ENCODE results near the gene TRIB2. TPM values are rescaled to one million over a fixed set of nuclear protein-coding genes. Genes with fewer than 3 reads are reported as not detected.

Gene TRIB2
- total RNA-seq, 1 experiment from 2014 or later, result 6.2 TPM

DNA sequence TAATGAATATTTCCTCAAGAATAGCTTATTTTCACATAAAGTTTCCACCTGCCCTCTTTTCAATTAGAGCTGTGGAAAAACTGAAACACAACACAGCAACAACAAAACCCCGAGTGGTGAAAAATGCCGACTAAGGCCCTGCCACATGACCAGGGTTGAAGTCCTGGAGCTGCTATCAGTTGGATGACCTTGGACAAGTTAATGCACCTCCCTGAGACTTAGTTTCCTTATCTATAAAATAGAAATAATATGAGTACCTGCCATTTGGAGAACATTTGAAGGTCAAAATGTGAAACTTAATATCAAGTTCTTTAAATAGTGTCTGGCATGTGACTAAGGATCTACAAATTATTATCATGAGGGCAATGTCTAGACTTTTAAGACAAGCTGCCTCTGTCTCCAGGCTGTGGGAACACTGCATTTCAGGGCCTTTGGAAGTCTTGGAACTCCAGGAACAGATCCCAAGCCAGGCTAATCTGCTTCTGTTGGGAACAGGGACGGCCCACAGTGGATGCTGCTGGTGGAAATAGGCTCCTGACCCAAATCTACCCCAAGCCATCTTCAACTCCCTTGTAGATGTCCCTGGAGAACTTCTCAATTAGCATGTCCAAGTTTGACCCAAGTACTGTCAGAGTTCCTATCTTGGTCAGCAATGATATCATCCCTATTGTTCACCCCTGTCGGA, 42.0 kb upstream of the TRIB2 start:
- no peaks in the 10 kb centered on the region for H3K9me3 Mint-ChIP-seq (ENCODE audit: low read depth, unreplicated experiment)
- BruUV-seq (replicated peaks), result no TSS peak
- H3K27ac Mint-ChIP-seq (ENCODE audit: unreplicated experiment), result peak overlapping the region; percentile 59
- peaks cover 20% of the 10 kb centered on the region for H3K4me1 Mint-ChIP-seq (ENCODE audit: low read depth, unreplicated experiment)
- intact Hi-C loops (cut with micrococcal nuclease; ENCODE audit: unreplicated experiment), result loop anchor here (1.0 to 5.0 kb wide), 2 partner anchors 41 to 258 kb away; no protein-coding TSS in a partner anchor
- H3K4me3 Mint-ChIP-seq (ENCODE audit: low read depth, unreplicated experiment), result peak overlapping the region; percentile 36
- TF ChIP-seq, protein P1, sequence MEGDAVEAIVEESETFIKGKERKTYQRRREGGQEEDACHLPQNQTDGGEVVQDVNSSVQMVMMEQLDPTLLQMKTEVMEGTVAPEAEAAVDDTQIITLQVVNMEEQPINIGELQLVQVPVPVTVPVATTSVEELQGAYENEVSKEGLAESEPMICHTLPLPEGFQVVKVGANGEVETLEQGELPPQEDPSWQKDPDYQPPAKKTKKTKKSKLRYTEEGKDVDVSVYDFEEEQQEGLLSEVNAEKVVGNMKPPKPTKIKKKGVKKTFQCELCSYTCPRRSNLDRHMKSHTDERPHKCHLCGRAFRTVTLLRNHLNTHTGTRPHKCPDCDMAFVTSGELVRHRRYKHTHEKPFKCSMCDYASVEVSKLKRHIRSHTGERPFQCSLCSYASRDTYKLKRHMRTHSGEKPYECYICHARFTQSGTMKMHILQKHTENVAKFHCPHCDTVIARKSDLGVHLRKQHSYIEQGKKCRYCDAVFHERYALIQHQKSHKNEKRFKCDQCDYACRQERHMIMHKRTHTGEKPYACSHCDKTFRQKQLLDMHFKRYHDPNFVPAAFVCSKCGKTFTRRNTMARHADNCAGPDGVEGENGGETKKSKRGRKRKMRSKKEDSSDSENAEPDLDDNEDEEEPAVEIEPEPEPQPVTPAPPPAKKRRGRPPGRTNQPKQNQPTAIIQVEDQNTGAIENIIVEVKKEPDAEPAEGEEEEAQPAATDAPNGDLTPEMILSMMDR (IDR thresholded peaks at IDR 0.05; ENCODE audit: unreplicated experiment), result no peak
- H3K36me3 Mint-ChIP-seq (ENCODE audit: insufficient read depth, unreplicated experiment), result no peaks in the 10 kb centered on the region
- no peaks in the 10 kb centered on the region for H3K27me3 Mint-ChIP-seq (ENCODE audit: unreplicated experiment)
- CTCF ChIA-PET, result interaction anchor here (0.6 to 1.5 kb wide), 6 partner anchors 9 to 845 kb away, joined by 3 to 11 read pairs (median 3); partner anchors contain the start of gene TRIB2
- DNase-seq, result no peak

DNA sequence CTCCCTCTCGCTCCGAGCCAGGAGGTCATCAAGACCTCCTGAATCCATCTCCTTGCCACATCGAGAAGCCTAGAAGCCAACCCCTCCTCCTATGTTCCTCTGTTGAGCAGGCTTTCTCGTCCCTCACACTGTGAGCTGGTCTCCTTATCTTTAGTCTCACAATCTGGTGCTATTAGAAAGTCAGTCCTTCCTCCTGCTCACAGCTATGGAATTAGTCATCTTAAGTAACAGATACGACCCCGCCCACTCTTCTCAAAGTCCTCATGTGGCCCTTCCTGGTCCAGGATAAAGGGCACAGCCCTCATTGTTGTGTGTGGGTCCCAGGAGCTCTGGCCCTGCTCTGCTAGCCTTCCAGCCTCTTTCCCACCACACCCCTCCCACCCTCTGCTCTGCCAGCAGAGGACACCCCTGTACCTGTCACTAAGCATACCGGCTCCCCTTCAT, 41.4 kb upstream of the TRIB2 start:
- no peaks in the 10 kb centered on the region for H3K9me3 Mint-ChIP-seq (ENCODE audit: low read depth, unreplicated experiment)
- peak overlapping the region; percentile 59 for H3K27ac Mint-ChIP-seq (ENCODE audit: unreplicated experiment)
- no TSS peak for BruUV-seq (replicated peaks)
- TF ChIP-seq, protein P1 (IDR thresholded peaks at IDR 0.05; ENCODE audit: unreplicated experiment), result no peak
- CTCF ChIA-PET, result interaction anchor here (0.6 to 1.5 kb wide), 6 partner anchors 9 to 846 kb away, joined by 3 to 11 read pairs (median 3); partner anchors contain the start of gene TRIB2
- peak overlapping the region; percentile 36 for H3K4me3 Mint-ChIP-seq (ENCODE audit: low read depth, unreplicated experiment)
- intact Hi-C loops (cut with micrococcal nuclease; ENCODE audit: unreplicated experiment), result loop anchor here (1.0 to 5.0 kb wide), 2 partner anchors 40 to 257 kb away; no protein-coding TSS in a partner anchor
- no peaks in the 10 kb centered on the region for H3K36me3 Mint-ChIP-seq (ENCODE audit: insufficient read depth, unreplicated experiment)
- H3K4me1 Mint-ChIP-seq (ENCODE audit: low read depth, unreplicated experiment), result peaks cover 20% of the 10 kb centered on the region
- H3K27me3 Mint-ChIP-seq (ENCODE audit: unreplicated experiment), result no peaks in the 10 kb centered on the region
- peak; percentile 41 for DNase-seq

DNA sequence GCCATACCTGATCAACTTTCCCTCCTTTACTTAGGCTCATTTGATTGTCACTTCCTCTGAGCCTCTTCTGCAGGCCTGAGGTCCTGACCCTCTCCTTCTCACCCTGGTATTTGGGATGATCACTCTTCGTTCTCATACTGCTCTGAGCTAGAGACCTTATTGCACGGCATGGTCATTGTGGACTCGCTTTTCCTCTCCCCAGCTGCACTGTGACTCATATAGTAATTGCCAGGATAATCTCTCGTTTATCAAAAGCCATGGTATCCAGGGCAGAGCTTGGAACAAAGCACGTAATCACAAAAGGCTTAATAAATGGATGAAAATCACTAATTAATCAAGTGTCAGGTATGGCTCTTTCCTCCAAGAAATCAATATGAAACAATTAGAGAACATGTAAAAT, 40.9 kb upstream of the TRIB2 start:
- Mint-ChIP-seq H3K9me3 (ENCODE audit: low read depth, unreplicated experiment) (no peaks in the 10 kb centered on the region), H3K27ac (ENCODE audit: unreplicated experiment) (peak overlapping the region; percentile 59), H3K4me3 (ENCODE audit: low read depth, unreplicated experiment) (peak overlapping the region; percentile 36), H3K36me3 (ENCODE audit: insufficient read depth, unreplicated experiment) (no peaks in the 10 kb centered on the region), H3K27me3 (ENCODE audit: unreplicated experiment) (no peaks in the 10 kb centered on the region), H3K4me1 (ENCODE audit: low read depth, unreplicated experiment) (peaks cover 20% of the 10 kb centered on the region)
- intact Hi-C loops (cut with micrococcal nuclease; ENCODE audit: unreplicated experiment), result loop anchor here (1.0 to 5.0 kb wide), 2 partner anchors 40 to 256 kb away; no protein-coding TSS in a partner anchor
- no TSS peak for BruUV-seq (replicated peaks)
- TF ChIP-seq, protein P1 (IDR thresholded peaks at IDR 0.05; ENCODE audit: unreplicated experiment), result no peak
- CTCF ChIA-PET, result interaction anchor here (0.8 to 1.5 kb wide), 4 partner anchors 8 to 846 kb away, joined by 3 to 11 read pairs (median 5); partner anchors contain the start of gene TRIB2
- no peak for DNase-seq

DNA sequence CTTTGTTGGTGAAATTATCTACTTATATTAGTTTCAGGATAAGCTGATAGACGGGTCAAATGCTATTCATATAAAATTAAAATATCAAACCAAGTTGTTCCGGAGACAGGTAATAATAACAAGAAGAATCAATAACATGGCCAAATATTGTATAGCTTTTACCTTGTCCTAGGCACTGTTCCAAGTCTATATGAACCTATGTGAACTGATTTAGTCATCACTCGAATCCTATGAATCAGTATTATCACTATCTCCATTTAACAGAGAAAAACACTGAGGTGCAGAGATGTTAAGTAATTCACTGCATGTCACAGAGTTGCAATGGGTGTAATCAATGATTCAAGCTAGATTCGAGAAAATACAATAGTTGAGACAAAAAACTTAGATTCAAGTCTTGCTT, 40.0 kb upstream of the TRIB2 start:
- CTCF ChIA-PET, result no interaction called here
- peaks cover 20% of the 10 kb centered on the region for H3K4me1 Mint-ChIP-seq (ENCODE audit: low read depth, unreplicated experiment)
- TF ChIP-seq, protein P1 (IDR thresholded peaks at IDR 0.05; ENCODE audit: unreplicated experiment), result no peak
- H3K9me3 Mint-ChIP-seq (ENCODE audit: low read depth, unreplicated experiment), result no peaks in the 10 kb centered on the region
- intact Hi-C loops (cut with micrococcal nuclease; ENCODE audit: unreplicated experiment), result loop anchor here (5.0 kb wide), 1 partner anchor 256 kb away; no protein-coding TSS in a partner anchor
- no peaks in the 10 kb centered on the region for H3K27me3 Mint-ChIP-seq (ENCODE audit: unreplicated experiment)
- no peaks in the 10 kb centered on the region for H3K36me3 Mint-ChIP-seq (ENCODE audit: insufficient read depth, unreplicated experiment)
- no peak overlapping the region for H3K4me3 Mint-ChIP-seq (ENCODE audit: low read depth, unreplicated experiment)
- no peak overlapping the region for H3K27ac Mint-ChIP-seq (ENCODE audit: unreplicated experiment)
- no peak for DNase-seq
- no TSS peak for BruUV-seq (replicated peaks)
